DOHH2 (cell line): ENCODE data around the gene LYSET.
"Not testable (repeated sequence)": the region's sequence is repeated elsewhere in the genome, so short reads cannot be mapped to it uniquely, and the experiment has no call there.

Experiments used
- H3F3A ChIP-seq: fragments of 200-600 bp; sonication (generic), shearing (Covaris generic); 2 replicates; pipeline ENCODE4 v1.6.0; 2016; ENCODE audit warnings: antibody characterized with exemption, mild to moderate bottlenecking; ENCODE audit not compliant: control insufficient read depth, insufficient read depth
- H3K27ac ChIP-seq: fragments of 200-600 bp; sonication (generic); 2 replicates; pipeline ENCODE4 v1.5.1; 2014; ENCODE audit warnings: low read depth, mild to moderate bottlenecking, low read length, moderate library complexity
- H3K27me3 ChIP-seq: fragments of 200-600 bp; sonication (generic); 2 replicates; pipeline ENCODE4 v1.6.1; 2014; ENCODE audit warnings: mild to moderate bottlenecking, low read length, mixed read lengths; ENCODE audit not compliant: control insufficient read depth
- H3K36me3 ChIP-seq: fragments of 200-600 bp; sonication (generic); 2 replicates; pipeline ENCODE4 v1.6.1; 2014; ENCODE audit warnings: mild to moderate bottlenecking, low read length, moderate library complexity, mixed read lengths; ENCODE audit not compliant: control insufficient read depth
- H3K4me1 ChIP-seq: fragments of 200-600 bp; sonication (generic); 2 replicates; pipeline ENCODE4 v1.6.1; 2014; ENCODE audit warnings: mild to moderate bottlenecking, low read length, mixed read lengths; ENCODE audit not compliant: control insufficient read depth
- H3K4me2 ChIP-seq: fragments of 200-600 bp; sonication (generic); 2 replicates; pipeline ENCODE4 v1.6.0; 2014; ENCODE audit warnings: mild to moderate bottlenecking, low read length, moderate library complexity
- H3K4me3 ChIP-seq: fragments of 200-600 bp; sonication (generic); 2 replicates; pipeline ENCODE4 v1.5.1; 2014; ENCODE audit warnings: mild to moderate bottlenecking, low read length, mixed read lengths
- H3K79me2 ChIP-seq: fragments of 200-600 bp; sonication (generic); 2 replicates; pipeline ENCODE4 v1.6.1; 2014; ENCODE audit warnings: mild to moderate bottlenecking, low read length, mixed read lengths; ENCODE audit not compliant: control insufficient read depth
- H3K9me2 ChIP-seq: fragments of 200-600 bp; sonication (generic); replicated peaks from 2 replicates; pipeline ENCODE4 v1.6.1; 2014; ENCODE audit warnings: mild to moderate bottlenecking, low read length, mixed read lengths; ENCODE audit not compliant: control insufficient read depth
- H3K9me3 ChIP-seq: fragments of 200-600 bp; sonication (generic); 2 replicates; pipeline ENCODE4 v1.6.1; 2014; ENCODE audit warnings: antibody characterized with exemption, low read length, mixed read lengths; ENCODE audit not compliant: control insufficient read depth, insufficient read depth
- H4K20me1 ChIP-seq: fragments of 200-600 bp; sonication (generic); 2 replicates; pipeline ENCODE4 v1.6.0; 2014; ENCODE audit warnings: low read depth, mild to moderate bottlenecking, antibody characterized with exemption, low read length, moderate library complexity; ENCODE audit not compliant: control insufficient read depth, insufficient read depth
- EZH2phosphoT487 ChIP-seq: fragments of 200-600 bp; sonication (generic); IDR thresholded peaks from 2 replicates; pipeline ENCODE4 v1.6.1; 2017; ENCODE audit warnings: borderline replicate concordance, mild to moderate bottlenecking, antibody characterized with exemption, low read length, moderate library complexity, mixed read lengths
- TF ChIP-seq, protein P1 (sequence below): fragments of 200-600 bp; sonication (generic); IDR thresholded peaks from one replicate; pipeline ENCODE4 v1.5.1; 2014; ENCODE audit warnings: antibody characterized with exemption, mild to moderate bottlenecking, low read depth, low read length; ENCODE audit not compliant: poor library complexity, severe bottlenecking

Gene LYSET

DNA sequence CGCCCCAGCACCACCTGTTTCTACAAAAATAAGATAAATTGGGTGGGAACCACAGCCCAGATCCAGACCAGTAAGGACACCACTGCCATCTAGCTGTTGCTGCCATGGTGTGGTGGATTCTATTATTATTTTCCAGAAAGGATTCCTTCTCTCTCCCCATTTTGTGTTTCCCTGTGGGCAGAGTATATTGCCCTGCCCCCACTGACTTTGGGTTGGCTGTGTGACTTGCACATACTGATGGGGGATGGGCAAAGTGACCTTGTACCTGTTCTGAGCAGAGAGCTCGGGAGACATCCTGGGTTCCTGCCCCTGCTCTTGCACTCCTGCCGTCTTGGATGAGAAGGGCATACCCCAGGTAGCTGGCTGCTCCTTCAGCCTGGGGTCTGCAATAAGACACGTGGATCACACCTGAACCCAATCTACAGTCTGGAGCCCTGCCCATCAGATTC is 24.7 kb upstream of the LYSET start:
- no peaks in the 10 kb centered on the region for H3K27me3 ChIP-seq
- H3K9me2 ChIP-seq: no peaks in the 10 kb centered on the region
- TF ChIP-seq EZH2phosphoT487: no peak
- TF ChIP-seq, protein P1, sequence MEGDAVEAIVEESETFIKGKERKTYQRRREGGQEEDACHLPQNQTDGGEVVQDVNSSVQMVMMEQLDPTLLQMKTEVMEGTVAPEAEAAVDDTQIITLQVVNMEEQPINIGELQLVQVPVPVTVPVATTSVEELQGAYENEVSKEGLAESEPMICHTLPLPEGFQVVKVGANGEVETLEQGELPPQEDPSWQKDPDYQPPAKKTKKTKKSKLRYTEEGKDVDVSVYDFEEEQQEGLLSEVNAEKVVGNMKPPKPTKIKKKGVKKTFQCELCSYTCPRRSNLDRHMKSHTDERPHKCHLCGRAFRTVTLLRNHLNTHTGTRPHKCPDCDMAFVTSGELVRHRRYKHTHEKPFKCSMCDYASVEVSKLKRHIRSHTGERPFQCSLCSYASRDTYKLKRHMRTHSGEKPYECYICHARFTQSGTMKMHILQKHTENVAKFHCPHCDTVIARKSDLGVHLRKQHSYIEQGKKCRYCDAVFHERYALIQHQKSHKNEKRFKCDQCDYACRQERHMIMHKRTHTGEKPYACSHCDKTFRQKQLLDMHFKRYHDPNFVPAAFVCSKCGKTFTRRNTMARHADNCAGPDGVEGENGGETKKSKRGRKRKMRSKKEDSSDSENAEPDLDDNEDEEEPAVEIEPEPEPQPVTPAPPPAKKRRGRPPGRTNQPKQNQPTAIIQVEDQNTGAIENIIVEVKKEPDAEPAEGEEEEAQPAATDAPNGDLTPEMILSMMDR: peak; percentile 29
- no peaks in the 10 kb centered on the region for H3K9me3 ChIP-seq
- no peaks in the 10 kb centered on the region for H4K20me1 ChIP-seq
- H3F3A ChIP-seq: peaks cover 3% of the 10 kb centered on the region; the same call in 1 of the 2 replicates
- peaks cover 33% of the 10 kb centered on the region for H3K4me1 ChIP-seq
- H3K27ac ChIP-seq: no peak overlapping the region
- peak overlapping the region; percentile 2; the same call in 1 of the 2 replicates for H3K4me2 ChIP-seq
- no peaks in the 10 kb centered on the region for H3K79me2 ChIP-seq
- H3K4me3 ChIP-seq: no peak overlapping the region
- H3K36me3 ChIP-seq: no peaks in the 10 kb centered on the region

DNA sequence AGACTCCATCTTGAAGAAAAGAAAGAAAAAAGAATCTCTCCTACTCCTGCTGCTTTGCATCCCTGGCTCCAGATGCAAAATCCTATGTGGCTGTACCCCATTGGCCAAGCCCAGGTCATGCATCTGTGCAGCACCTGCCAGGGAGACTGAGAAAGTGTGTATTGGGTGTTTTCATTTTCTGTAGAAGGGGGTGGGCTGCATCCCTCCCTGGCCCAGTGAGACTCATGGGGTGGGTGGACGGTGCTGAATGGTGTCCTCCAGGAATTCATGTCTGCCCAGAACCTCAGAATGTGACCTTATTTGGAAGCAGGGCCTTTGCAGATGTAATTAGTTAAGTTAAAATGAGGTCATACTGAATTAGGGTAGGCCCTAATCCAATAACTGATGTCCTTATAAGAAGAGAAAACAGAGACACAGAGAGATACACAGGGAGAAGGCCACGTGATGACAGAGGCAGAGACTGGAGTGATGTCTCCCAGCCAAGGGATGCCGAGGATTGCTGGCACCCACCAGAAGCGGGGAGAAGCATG is 23.6 kb upstream of the LYSET start:
- no peaks in the 10 kb centered on the region for H3K9me2 ChIP-seq
- H3K4me3 ChIP-seq: no peak overlapping the region
- H3K36me3 ChIP-seq: no peaks in the 10 kb centered on the region
- peaks cover 39% of the 10 kb centered on the region for H3K4me1 ChIP-seq
- no peaks in the 10 kb centered on the region for H3K9me3 ChIP-seq
- TF ChIP-seq EZH2phosphoT487: no peak
- TF ChIP-seq, protein P1: no peak
- H3K79me2 ChIP-seq: no peaks in the 10 kb centered on the region
- H3F3A ChIP-seq: peaks cover 3% of the 10 kb centered on the region; the same call in 1 of the 2 replicates
- no peak overlapping the region for H3K4me2 ChIP-seq
- H3K27ac ChIP-seq: peak overlapping the region; percentile 12; the same call in 1 of the 2 replicates
- H4K20me1 ChIP-seq: no peaks in the 10 kb centered on the region
- H3K27me3 ChIP-seq: no peaks in the 10 kb centered on the region

DNA sequence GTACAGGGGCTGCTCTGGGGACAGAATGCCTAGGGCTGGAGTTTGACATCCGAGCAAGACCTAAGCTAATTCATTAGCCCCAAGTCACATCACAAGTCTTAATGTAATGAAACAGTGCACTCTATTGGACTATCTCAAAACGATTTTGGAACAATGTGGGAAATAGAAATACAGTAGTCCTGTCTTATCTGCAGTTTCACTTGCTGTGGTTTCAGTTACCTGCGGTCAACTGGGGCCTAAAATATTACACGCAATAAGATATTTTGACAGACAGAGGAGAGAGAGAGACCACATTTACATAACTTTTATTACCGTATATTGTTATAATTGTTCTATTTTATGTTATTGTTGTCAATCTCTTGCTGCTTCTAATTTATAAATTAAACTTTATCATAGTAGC is 21.6 kb upstream of the LYSET start:
- Histone ChIP-seq H3K9me3 (no peaks in the 10 kb centered on the region), H3K4me1 (peaks cover 39% of the 10 kb centered on the region)
- TF ChIP-seq, protein P1: peak; percentile 34
- no peak for TF ChIP-seq EZH2phosphoT487

DNA sequence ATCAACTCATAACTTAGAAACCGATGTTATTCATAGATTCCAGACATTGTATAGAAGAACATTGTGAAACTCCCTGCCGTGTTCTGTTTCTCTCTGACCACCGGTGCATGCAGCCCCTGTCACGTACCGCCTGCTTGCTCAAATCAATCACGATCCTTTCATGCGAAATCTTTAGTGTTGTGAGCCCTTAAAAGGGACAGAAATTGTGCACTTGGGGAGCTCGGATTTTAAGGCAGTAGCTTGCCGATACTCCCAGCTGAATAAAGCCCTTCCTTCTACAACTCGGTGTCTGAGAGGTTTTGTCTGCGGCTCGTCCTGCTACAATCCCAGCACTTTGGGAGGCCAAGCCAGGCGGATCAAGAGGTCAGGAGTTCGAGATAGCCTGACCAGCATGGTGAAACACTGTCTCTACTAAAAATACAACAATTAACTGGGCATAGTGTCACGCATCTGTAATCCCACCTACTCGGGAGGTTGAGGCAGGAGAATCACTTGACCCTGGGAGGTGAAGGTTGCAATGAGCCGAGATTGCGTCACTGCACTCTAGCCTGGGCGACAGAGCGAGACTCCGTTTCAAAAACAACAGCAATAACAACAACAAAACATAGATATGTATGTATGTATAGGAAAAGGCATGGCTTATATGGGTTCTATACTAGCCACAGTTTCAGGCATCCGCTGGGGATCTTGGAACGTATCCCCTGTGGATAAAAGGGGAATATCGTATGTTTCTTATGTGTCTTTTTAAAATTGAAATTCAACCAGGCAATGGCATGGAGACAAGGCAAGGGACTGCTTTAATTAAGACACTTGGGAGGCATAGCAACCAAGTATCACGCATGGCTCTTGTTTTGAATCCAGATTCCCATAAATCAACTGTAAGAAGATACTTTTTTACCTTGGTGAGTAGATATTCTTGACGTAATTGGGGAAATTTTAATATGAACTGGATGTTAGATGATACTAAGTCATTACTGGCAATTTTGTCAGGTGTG is 19.5 kb upstream of the LYSET start:
- H3F3A ChIP-seq, H3K79me2 ChIP-seq, H4K20me1 ChIP-seq, H3K9me2 ChIP-seq, H3K27me3 ChIP-seq, H3K36me3 ChIP-seq, H3K9me3 ChIP-seq: not testable (repeated sequence)
- Histone ChIP-seq H3K4me1 (peaks cover 33% of the 10 kb centered on the region), H3K4me2 (peak overlapping the region; percentile 33), H3K27ac (peak overlapping the region; percentile 59), H3K4me3 (0 out of 2 replicates have a peak overlapping the region, but pooled peaks have one; percentile 12)

More for the DNA sequence above, 21.6 kb upstream of the LYSET start:
- peak overlapping the region; percentile 37 for H3K4me2 ChIP-seq
- no peaks in the 10 kb centered on the region for H4K20me1 ChIP-seq
- no peaks in the 10 kb centered on the region for H3K79me2 ChIP-seq
- H3K4me3 ChIP-seq: no peak overlapping the region
- no peaks in the 10 kb centered on the region for H3K9me2 ChIP-seq
- H3K27ac ChIP-seq: peak overlapping the region; percentile 59
- H3K27me3 ChIP-seq: no peaks in the 10 kb centered on the region
- H3K36me3 ChIP-seq: no peaks in the 10 kb centered on the region
- peaks cover 3% of the 10 kb centered on the region; the same call in 1 of the 2 replicates for H3F3A ChIP-seq

DNA sequence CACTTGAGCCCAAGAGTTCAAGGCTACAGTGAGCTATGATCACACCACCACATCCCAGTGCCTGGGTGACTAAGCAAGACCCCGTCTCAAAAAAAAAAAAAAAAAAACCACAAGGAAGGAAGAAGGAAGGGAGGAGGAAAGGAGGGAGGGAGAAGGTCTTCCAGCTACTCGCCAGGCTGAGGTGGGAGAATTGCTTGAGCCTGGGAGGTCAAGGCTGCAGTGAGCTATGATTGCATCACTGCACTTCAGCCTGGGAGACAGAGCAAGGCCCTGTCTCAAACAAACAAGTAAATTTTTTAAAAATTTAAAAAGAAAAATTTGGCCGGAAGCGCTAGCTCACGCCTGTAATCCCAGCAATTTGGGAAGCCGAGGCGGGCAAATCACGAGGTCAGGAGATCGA is 16.5 kb upstream of the LYSET start:
- H3F3A ChIP-seq, H4K20me1 ChIP-seq, H3K9me2 ChIP-seq, H3K79me2 ChIP-seq, H3K4me2 ChIP-seq, H3K9me3 ChIP-seq, H3K4me3 ChIP-seq, H3K36me3 ChIP-seq, H3K27me3 ChIP-seq, H3K27ac ChIP-seq: not testable (repeated sequence)
- peaks cover 15% of the 10 kb centered on the region for H3K4me1 ChIP-seq
